ENCODE results near the gene PDK4.

Gene PDK4

DNA sequence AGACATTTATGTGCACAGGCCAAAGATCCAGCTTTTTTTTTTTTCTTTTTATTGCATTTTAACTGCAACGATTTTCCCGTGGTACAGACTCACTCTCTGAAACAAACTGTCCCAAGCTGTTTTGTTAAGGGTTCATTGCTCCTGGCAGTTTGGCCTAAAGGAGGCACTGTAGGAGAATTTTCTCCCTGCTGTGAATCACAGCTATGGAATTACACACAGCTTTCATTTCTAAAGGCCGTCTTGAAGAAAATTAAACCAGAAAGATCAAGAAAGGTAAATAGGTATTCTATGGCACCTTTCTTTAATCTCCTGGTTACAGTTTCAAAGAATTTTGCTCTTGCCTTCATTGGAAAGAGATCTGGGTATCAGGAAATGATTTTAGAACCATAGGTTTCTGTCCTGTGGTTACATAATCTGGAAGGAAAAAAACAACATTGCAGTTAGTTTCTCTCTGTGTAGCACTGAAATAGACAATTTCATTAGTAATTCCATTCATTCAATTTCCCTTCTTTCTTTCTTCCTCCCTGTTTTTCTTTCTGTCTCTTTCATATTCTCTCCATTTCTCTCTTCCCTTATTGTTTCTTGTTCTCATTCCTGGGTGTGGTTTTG is 51.2 kb downstream of the PDK4 start:
- H3K27me3 Mint-ChIP-seq, result no peaks in the 10 kb centered on the region
- H3K4me3 Mint-ChIP-seq, result peak overlapping the region; percentile 43
- no peaks in the 10 kb centered on the region for H3K9me3 Mint-ChIP-seq
- DNase-seq (ENCODE audit: low spot score in 2 of 2), result no peak
- H3K4me1 Mint-ChIP-seq, result peaks cover 8% of the 10 kb centered on the region
- peak overlapping the region; percentile 12 for H3K27ac Mint-ChIP-seq
- H3K36me3 Mint-ChIP-seq, result no peaks in the 10 kb centered on the region
- no peak for ATAC-seq (ENCODE audit: low read depth)

- H3K36me3 Mint-ChIP-seq, result no peaks in the 10 kb centered on the region
- no peak overlapping the region for H3K4me3 Mint-ChIP-seq
- H3K27ac Mint-ChIP-seq, result no peak overlapping the region
- ATAC-seq (ENCODE audit: low read depth) (no peak), DNase-seq (ENCODE audit: low spot score in 2 of 2) (no peak)
- no peaks in the 10 kb centered on the region for H3K9me3 Mint-ChIP-seq
- peaks cover 8% of the 10 kb centered on the region for H3K4me1 Mint-ChIP-seq
- H3K27me3 Mint-ChIP-seq, result no peaks in the 10 kb centered on the region
Observed at GRCh38 chr7:95544171-95544570, 52.1 kb downstream of the PDK4 start.

DNA sequence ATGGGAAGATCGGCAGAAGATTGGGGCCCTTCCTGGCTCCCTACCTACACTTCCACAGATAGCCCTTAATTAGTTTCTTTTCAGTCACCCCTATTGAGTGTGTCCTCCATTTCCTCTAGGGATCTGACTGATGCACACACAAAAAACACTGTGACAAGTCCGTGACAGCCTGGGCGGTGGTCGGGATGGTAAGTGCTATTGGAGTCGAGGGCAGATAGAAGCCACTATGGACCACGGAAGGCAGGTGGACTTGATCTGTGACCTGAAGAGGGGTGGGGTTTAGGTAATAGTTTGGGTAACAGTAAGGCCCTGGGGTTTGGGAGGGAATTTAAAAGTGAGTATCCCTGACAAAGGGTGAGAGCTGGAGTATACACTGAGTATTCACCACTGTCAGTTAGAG is 53.0 kb downstream of the PDK4 start:
- Mint-ChIP-seq H3K27ac (no peak overlapping the region), H3K9me3 (no peaks in the 10 kb centered on the region), H3K36me3 (no peaks in the 10 kb centered on the region), H3K4me3 (no peak overlapping the region), H3K4me1 (peaks cover 11% of the 10 kb centered on the region), H3K27me3 (no peaks in the 10 kb centered on the region)
- DNase-seq (ENCODE audit: low spot score in 2 of 2) (no peak), ATAC-seq (ENCODE audit: low read depth) (no peak)

GRCh38 chr7:95540366-95540765 is 56.0 kb downstream of the PDK4 start:
- ATAC-seq (ENCODE audit: low read depth) (no peak), DNase-seq (ENCODE audit: low spot score in 2 of 2) (no peak)
- no peak overlapping the region for H3K27ac Mint-ChIP-seq
- no peak overlapping the region for H3K4me3 Mint-ChIP-seq
- peaks cover 9% of the 10 kb centered on the region for H3K4me1 Mint-ChIP-seq
- no peaks in the 10 kb centered on the region for H3K9me3 Mint-ChIP-seq
- no peaks in the 10 kb centered on the region for H3K36me3 Mint-ChIP-seq
- H3K27me3 Mint-ChIP-seq, result no peaks in the 10 kb centered on the region

DNA sequence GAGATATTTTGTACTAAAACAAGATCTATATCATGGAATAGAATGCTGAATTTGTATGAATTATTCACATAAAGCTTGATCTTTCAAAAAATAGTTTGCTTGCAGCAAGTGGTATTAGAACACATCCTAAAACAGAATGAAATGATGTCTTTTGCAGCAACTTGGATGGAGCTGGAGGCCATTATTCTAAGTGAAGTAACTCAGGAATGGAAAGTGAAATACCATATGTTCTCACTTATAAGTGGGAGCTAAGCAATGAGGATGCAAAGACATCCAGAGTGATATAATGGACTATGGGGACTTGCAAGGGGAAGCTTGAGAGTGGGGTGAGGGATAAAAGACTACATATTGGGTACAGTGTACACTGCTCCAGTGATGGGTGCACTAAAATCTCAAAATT is 56.9 kb downstream of the PDK4 start:
- no peak for ATAC-seq (ENCODE audit: low read depth)
- peaks cover 4% of the 10 kb centered on the region for H3K4me1 Mint-ChIP-seq
- no peaks in the 10 kb centered on the region for H3K36me3 Mint-ChIP-seq
- H3K27me3 Mint-ChIP-seq, result peaks cover 3% of the 10 kb centered on the region
- no peak overlapping the region for H3K4me3 Mint-ChIP-seq
- no peak overlapping the region for H3K27ac Mint-ChIP-seq
- H3K9me3 Mint-ChIP-seq, result no peaks in the 10 kb centered on the region
- DNase-seq (ENCODE audit: low spot score in 2 of 2), result no peak

- Mint-ChIP-seq H3K9me3 (no peaks in the 10 kb centered on the region), H3K27ac (no peak overlapping the region)
- ATAC-seq (ENCODE audit: low read depth), result no peak
Observed at GRCh38 chr7:95537468-95537867, 58.8 kb downstream of the PDK4 start.

GRCh38 chr7:95536656-95537311 is 59.5 kb downstream of the PDK4 start:
- Mint-ChIP-seq H3K27ac (no peak overlapping the region), H3K27me3 (peaks cover 6% of the 10 kb centered on the region), H3K36me3 (no peaks in the 10 kb centered on the region), H3K9me3 (no peaks in the 10 kb centered on the region), H3K4me1 (peaks cover 5% of the 10 kb centered on the region), H3K4me3 (no peak overlapping the region)
- DNase-seq (ENCODE audit: low spot score in 2 of 2) (no peak), ATAC-seq (ENCODE audit: low read depth) (no peak)

More at GRCh38 chr7:95537468-95537867, 58.8 kb downstream of the PDK4 start:
- no peak for DNase-seq (ENCODE audit: low spot score in 2 of 2)
- Mint-ChIP-seq H3K4me3 (no peak overlapping the region), H3K36me3 (no peaks in the 10 kb centered on the region), H3K4me1 (peaks cover 5% of the 10 kb centered on the region), H3K27me3 (peaks cover 6% of the 10 kb centered on the region)

- peaks cover 5% of the 10 kb centered on the region for H3K4me1 Mint-ChIP-seq
- H3K27ac Mint-ChIP-seq, result no peak overlapping the region
- H3K36me3 Mint-ChIP-seq, result no peaks in the 10 kb centered on the region
- no peak overlapping the region for H3K4me3 Mint-ChIP-seq
- DNase-seq (ENCODE audit: low spot score in 2 of 2), result no peak
- no peaks in the 10 kb centered on the region for H3K9me3 Mint-ChIP-seq
- no peak for ATAC-seq (ENCODE audit: low read depth)
- peaks cover 6% of the 10 kb centered on the region for H3K27me3 Mint-ChIP-seq
Observed at GRCh38 chr7:95535662-95536061, 60.7 kb downstream of the PDK4 start.

DNA sequence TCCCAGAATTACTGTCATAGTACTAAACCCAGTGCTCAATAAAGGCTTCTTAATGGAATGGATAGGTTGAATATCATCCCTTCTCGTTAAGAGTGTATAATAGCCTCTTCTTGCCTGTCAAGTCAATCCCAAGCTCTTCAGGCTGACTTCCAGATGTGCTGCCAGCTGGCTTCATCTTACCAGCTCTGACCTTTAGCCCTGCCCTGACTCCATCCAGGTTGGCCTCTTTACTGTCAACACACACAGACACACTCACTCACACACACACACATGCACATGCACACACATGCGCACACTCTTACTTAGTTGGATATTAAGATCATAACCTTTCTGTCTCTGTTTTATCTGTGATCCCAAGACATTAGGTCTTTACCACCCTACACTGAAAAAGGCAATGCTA is 61.5 kb downstream of the PDK4 start:
- ATAC-seq (ENCODE audit: low read depth) (no peak), DNase-seq (ENCODE audit: low spot score in 2 of 2) (no peak)
- no peaks in the 10 kb centered on the region for H3K36me3 Mint-ChIP-seq
- no peak overlapping the region for H3K27ac Mint-ChIP-seq
- peaks cover 6% of the 10 kb centered on the region for H3K27me3 Mint-ChIP-seq
- no peak overlapping the region for H3K4me3 Mint-ChIP-seq
- H3K4me1 Mint-ChIP-seq, result peaks cover 5% of the 10 kb centered on the region
- H3K9me3 Mint-ChIP-seq, result no peaks in the 10 kb centered on the region

Measured in memory B cell (primary cell).